Smooth muscle cell of the umbilical artery (primary cell): ENCODE measurements around the gene CENPW. TPM values are rescaled to one million over a fixed set of nuclear protein-coding genes. Genes with fewer than 3 reads are reported as not detected.

Experiments used
- total RNA-seq: library from RNA; depleted of rRNA; stranded (reverse); fragments of >200 nt; gene quantifications from 2 replicates; pipeline ENCODE4 v1.2.3, GENCODE V29; 2014

The CENPW gene
- 2.7 and 6.3 TPM in 2 replicates for total RNA-seq

DNA sequence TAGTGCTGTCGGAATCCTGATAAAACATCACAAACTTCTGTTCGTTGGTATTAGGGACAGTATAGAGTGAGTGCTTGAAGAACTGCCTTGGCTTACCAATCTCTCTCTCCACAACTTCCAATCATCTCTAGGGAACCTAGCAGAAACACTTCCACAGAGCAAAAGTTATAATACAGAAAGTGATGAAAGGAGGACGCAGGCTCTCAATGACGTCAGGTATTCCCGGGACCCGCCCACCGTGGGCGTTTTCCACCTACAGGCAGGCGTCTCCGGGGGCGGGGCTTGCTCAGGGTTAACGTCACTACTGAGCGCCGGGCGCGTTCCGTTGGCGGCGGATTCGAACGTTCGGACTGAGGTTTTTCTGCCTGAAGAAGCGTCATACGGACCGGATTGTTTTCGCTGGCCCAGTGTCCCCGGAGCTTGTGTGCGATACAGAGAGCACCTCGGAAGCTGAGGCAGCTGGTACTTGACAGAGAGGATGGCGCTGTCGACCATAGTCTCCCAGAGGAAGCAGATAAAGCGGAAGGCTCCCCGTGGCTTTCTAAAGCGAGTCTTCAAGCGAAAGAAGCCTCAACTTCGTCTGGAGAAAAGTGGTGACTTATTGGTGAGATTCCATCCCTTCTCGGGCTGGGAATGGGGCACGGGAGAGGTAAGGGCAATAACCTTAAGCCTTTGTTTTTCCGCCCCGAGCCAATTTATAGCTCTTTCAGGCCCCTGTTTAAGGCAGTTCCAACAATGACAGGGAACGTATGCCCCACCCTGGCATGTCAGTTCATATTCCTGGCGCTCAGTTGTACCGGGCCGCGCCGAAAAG is at the start of gene CENPW:
TSS of gene CENPW (plus strand) at position 320 of the 814 bp plus-strand sequence. CDS start at position 479, 159 bp downstream.

